BJ (cell line): ENCODE measurements around the gene ZNF598. TPM values are rescaled to one million over a fixed set of nuclear protein-coding genes. Genes with fewer than 3 reads are reported as not detected.
A peak's percentile ranks its signal among the peaks of the same experiment; 100 is the strongest.

Experiments
- CTCF ChIA-PET: fragments of 350-600 bp; formaldehyde crosslinking; extraction: SDS; loops from one replicate; lab custom pipeline; 2021; ENCODE audit warnings: antibody characterized with exemption, inconsistent platforms; lab: Yijun Ruan, JAX
- POLR2A ChIA-PET: fragments of 300-600 bp; sonication (Branson Sonifier 250); formaldehyde crosslinking; extraction: SDS; loops from one replicate; lab custom pipeline; 2021; ENCODE audit warnings: antibody characterized with exemption; lab: Charles Lee
- DNase-seq: peaks from one replicate; pipeline ENCODE4 v3.0.0-alpha.2; 2011; ENCODE audit warnings: low read depth
- H3K27me3 ChIP-seq: 2 replicates; pipeline ENCODE4 v1.6.0; 2011; ENCODE audit warnings: low read length; ENCODE audit not compliant: control insufficient read depth, insufficient read depth
- H3K36me3 ChIP-seq: 2 replicates; pipeline ENCODE4 v1.5.1; 2011; ENCODE audit warnings: low read length; ENCODE audit not compliant: control insufficient read depth, insufficient read depth
- H3K4me3 ChIP-seq: 2 replicates; pipeline ENCODE4 v1.5.1; 2011; ENCODE audit warnings: low read depth, mild to moderate bottlenecking, control low read depth, low read length
- CTCF ChIP-seq: IDR thresholded peaks from 2 replicates; pipeline ENCODE4 v1.5.1; 2011; ENCODE audit warnings: low read depth, mild to moderate bottlenecking, control low read depth, inconsistent platforms, low read length, moderate library complexity; ENCODE audit not compliant: insufficient read depth
- polyA plus RNA-seq: library from polyadenylated mRNA; depleted of rRNA; stranded (reverse); fragments of >200 nt; gene quantifications from 2 replicates; pipeline ENCODE4 v1.2.3, GENCODE V29; 2011

ZNF598 gene
- polyA plus RNA-seq, 1 experiment: 23.0 TPM

- ChIA-PET CTCF (interaction anchor here (0.7 to 3.8 kb wide), 2 partner anchors 14 to 131 kb away, joined by 4 to 20 read pairs; no protein-coding TSS in a partner anchor), POLR2A (interaction anchor here (2.1 kb wide), 1 partner anchor 146 kb away, joined by 7 read pairs; the partner anchor contains the start of gene TRAF7)
- H3K4me3 ChIP-seq: peak overlapping the region; percentile 77
- H3K27me3 ChIP-seq: no peaks in the 10 kb centered on the region
- DNase-seq: no peak
- H3K36me3 ChIP-seq: peaks cover 12% of the 10 kb centered on the region
- TF ChIP-seq CTCF: no peak
These were observed 383 bp downstream of the ZNF598 start for GRCh38 chr16:2009164-2009711.

DNA sequence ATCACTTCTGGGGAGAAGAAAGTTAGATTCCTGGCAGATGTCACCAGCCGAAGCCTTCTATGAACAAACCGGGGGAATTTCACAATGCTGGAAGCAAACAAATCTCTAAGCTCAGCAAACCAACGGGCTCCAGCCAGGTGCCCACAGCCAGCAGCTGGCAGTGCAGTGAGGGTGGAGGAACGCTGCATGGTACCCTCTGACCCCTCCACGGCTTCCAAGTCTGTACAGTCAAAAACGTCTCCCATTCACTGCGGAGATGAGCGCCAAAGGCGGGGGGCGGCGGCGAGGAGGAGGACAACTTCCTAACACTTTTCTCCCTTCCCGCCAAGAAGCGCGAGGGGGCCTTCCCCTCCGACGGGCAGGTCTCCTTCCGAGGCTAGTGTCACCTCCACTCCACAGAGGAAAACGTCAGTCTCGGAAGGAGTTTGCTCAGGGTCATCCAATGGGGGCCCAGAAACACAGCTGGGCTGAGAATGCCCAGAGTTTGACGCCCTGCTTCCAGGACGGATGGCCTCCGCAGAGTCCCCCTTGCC, 924 bp downstream of the ZNF598 start:
- Histone ChIP-seq H3K27me3 (no peaks in the 10 kb centered on the region), H3K4me3 (peak overlapping the region; percentile 77), H3K36me3 (peaks cover 12% of the 10 kb centered on the region)
- DNase-seq: no peak
- TF ChIP-seq CTCF: no peak
- CTCF ChIA-PET: interaction anchor here (0.7 to 3.8 kb wide), 2 partner anchors 14 to 132 kb away, joined by 4 to 20 read pairs; no protein-coding TSS in a partner anchor
- POLR2A ChIA-PET: interaction anchor here (2.1 kb wide), 1 partner anchor 147 kb away, joined by 7 read pairs; the partner anchor contains the start of gene TRAF7

- no peak for TF ChIP-seq CTCF
- ChIA-PET POLR2A (interaction anchor here (0.7 to 2.1 kb wide), 2 partner anchors 43 to 147 kb away, joined by 3 to 7 read pairs; partner anchors contain the start of genes RPS2 and TRAF7), CTCF (interaction anchor here (0.9 to 3.8 kb wide), 2 partner anchors 15 to 132 kb away, joined by 6 to 20 read pairs; no protein-coding TSS in a partner anchor)
- peak; percentile 27 for DNase-seq
- no peaks in the 10 kb centered on the region for H3K27me3 ChIP-seq
- H3K36me3 ChIP-seq: peaks cover 16% of the 10 kb centered on the region
- H3K4me3 ChIP-seq: peak overlapping the region; percentile 77
These were observed 1.6 kb downstream of the ZNF598 start for GRCh38 chr16:2008009-2008526.

GRCh38 chr16:2007081-2007836, 2.4 kb downstream of the ZNF598 start:
- H3K4me3 ChIP-seq: peak overlapping the region; percentile 77; the same call in 1 of the 2 replicates
- H3K36me3 ChIP-seq: peaks cover 23% of the 10 kb centered on the region
- TF ChIP-seq CTCF: no peak
- no peak for DNase-seq
- no peaks in the 10 kb centered on the region for H3K27me3 ChIP-seq
- POLR2A ChIA-PET: interaction anchor here (0.7 to 2.1 kb wide), 2 partner anchors 43 to 148 kb away, joined by 3 to 7 read pairs; partner anchors contain the start of genes RPS2 and TRAF7
- CTCF ChIA-PET: interaction anchor here (0.9 to 3.8 kb wide), 2 partner anchors 16 to 133 kb away, joined by 6 to 20 read pairs; no protein-coding TSS in a partner anchor
